HUES64 (cell line): ENCODE measurements around the gene SLC41A3.
"Not testable (repeated sequence)": the region's sequence is repeated elsewhere in the genome, so short reads cannot be mapped to it uniquely, and the experiment has no call there.

ENCODE experiments used
- H3K27ac ChIP-seq: 2 replicates; pipeline ENCODE4 v1.7.0; 2013; ENCODE audit warnings: low read depth, low read length, inconsistent platforms
- H3K27me3 ChIP-seq: 2 replicates; pipeline ENCODE4 v1.6.1; 2013; ENCODE audit warnings: mild to moderate bottlenecking, low read length; ENCODE audit not compliant: insufficient read depth
- H3K36me3 ChIP-seq: 2 replicates; pipeline ENCODE4 v1.6.1; 2013; ENCODE audit warnings: mild to moderate bottlenecking, low read length; ENCODE audit not compliant: insufficient read depth
- H3K4me1 ChIP-seq: 2 replicates; pipeline ENCODE4 v1.6.1; 2013; ENCODE audit warnings: mild to moderate bottlenecking, low read length, moderate library complexity; ENCODE audit not compliant: insufficient read depth
- H3K4me3 ChIP-seq: 2 replicates; pipeline ENCODE4 v1.5.1; 2013; ENCODE audit warnings: mild to moderate bottlenecking, low read length, moderate library complexity
- H3K9ac ChIP-seq: 2 replicates; pipeline ENCODE4 v1.6.1; 2013; ENCODE audit warnings: mild to moderate bottlenecking, low read depth, low read length
- H3K9me3 ChIP-seq: 2 replicates; pipeline ENCODE4 v1.6.1; 2013; ENCODE audit warnings: low read depth, low read length; ENCODE audit not compliant: insufficient read depth
- WGBS: fragments of 150-250, 120-280 bp; methylation state at CpG from one replicate; pipeline ENCODE4 v1.1.7; 2013; ENCODE audit warnings: missing lambda C conversion rate; 5-methylcytosine and 5-hydroxymethylcytosine counted together

The SLC41A3 gene

GRCh38 chr3:126009181-126009580, 74.7 kb downstream of the SLC41A3 start:
- H3K4me3 ChIP-seq, result no peak overlapping the region
- H3K27me3 ChIP-seq, result no peaks in the 10 kb centered on the region
- no peak overlapping the region for H3K27ac ChIP-seq
- H3K36me3 ChIP-seq, result peaks cover 5% of the 10 kb centered on the region; the same call in 1 of the 2 replicates
- no peaks in the 10 kb centered on the region for H3K9me3 ChIP-seq
- no peak overlapping the region for H3K9ac ChIP-seq
- 93% methylated on average over 3 of the region's 3 CpGs for WGBS
- peaks cover 3% of the 10 kb centered on the region for H3K4me1 ChIP-seq

GRCh38 chr3:126008219-126008618, 75.7 kb downstream of the SLC41A3 start:
- 98% methylated on average over 3 of the region's 3 CpGs for WGBS
- H3K27me3 ChIP-seq, result no peaks in the 10 kb centered on the region
- no peak overlapping the region for H3K27ac ChIP-seq
- H3K4me3 ChIP-seq, result no peak overlapping the region
- no peaks in the 10 kb centered on the region for H3K9me3 ChIP-seq
- no peak overlapping the region for H3K9ac ChIP-seq
- H3K36me3 ChIP-seq, result peaks cover 5% of the 10 kb centered on the region; the same call in 1 of the 2 replicates
- H3K4me1 ChIP-seq, result no peaks in the 10 kb centered on the region

GRCh38 chr3:126005951-126006350, 78.0 kb downstream of the SLC41A3 start:
- H3K36me3 ChIP-seq, result peaks cover 5% of the 10 kb centered on the region; the same call in 1 of the 2 replicates
- H3K27ac ChIP-seq, result no peak overlapping the region
- no peak overlapping the region for H3K4me3 ChIP-seq
- WGBS, result 77% methylated on average over 3 of the region's 3 CpGs
- H3K9ac ChIP-seq, result no peak overlapping the region
- no peaks in the 10 kb centered on the region for H3K9me3 ChIP-seq
- no peaks in the 10 kb centered on the region for H3K4me1 ChIP-seq
- H3K27me3 ChIP-seq, result no peaks in the 10 kb centered on the region

GRCh38 chr3:126004692-126005091, 79.2 kb downstream of the SLC41A3 start:
- whole genome bisulfite sequencing, result 85% methylated on average over 7 of the region's 7 CpGs
- Histone ChIP-seq H3K36me3 (peaks cover 5% of the 10 kb centered on the region; the same call in 1 of the 2 replicates), H3K9ac (no peak overlapping the region), H3K9me3 (no peaks in the 10 kb centered on the region), H3K4me1 (no peaks in the 10 kb centered on the region), H3K27me3 (no peaks in the 10 kb centered on the region), H3K4me3 (no peak overlapping the region), H3K27ac (no peak overlapping the region)

GRCh38 chr3:126004217-126004616, 79.7 kb downstream of the SLC41A3 start:
- Histone ChIP-seq H3K9ac (no peak overlapping the region), H3K9me3 (no peaks in the 10 kb centered on the region), H3K4me1 (no peaks in the 10 kb centered on the region), H3K4me3 (no peak overlapping the region), H3K36me3 (peaks cover 5% of the 10 kb centered on the region; the same call in 1 of the 2 replicates), H3K27ac (no peak overlapping the region), H3K27me3 (no peaks in the 10 kb centered on the region)
- 94% methylated on average over 6 of the region's 6 CpGs for WGBS

- Histone ChIP-seq H3K27me3 (no peaks in the 10 kb centered on the region), H3K4me3 (no peak overlapping the region), H3K4me1 (no peaks in the 10 kb centered on the region), H3K27ac (no peak overlapping the region), H3K9ac (no peak overlapping the region), H3K36me3 (peaks cover 5% of the 10 kb centered on the region; the same call in 1 of the 2 replicates), H3K9me3 (no peaks in the 10 kb centered on the region)
- 87% methylated on average over 10 of the region's 10 CpGs for WGBS
Observed at GRCh38 chr3:126003447-126004190, 80.3 kb downstream of the SLC41A3 start.

GRCh38 chr3:126002189-126002588, 81.7 kb downstream of the SLC41A3 start:
- no peaks in the 10 kb centered on the region for H3K4me1 ChIP-seq
- H3K27ac ChIP-seq, result no peak overlapping the region
- no peaks in the 10 kb centered on the region for H3K36me3 ChIP-seq
- no peak overlapping the region for H3K4me3 ChIP-seq
- H3K27me3 ChIP-seq, result no peaks in the 10 kb centered on the region
- H3K9me3 ChIP-seq, result no peaks in the 10 kb centered on the region
- no peak overlapping the region for H3K9ac ChIP-seq

GRCh38 chr3:125996751-125997150, 87.2 kb downstream of the SLC41A3 start:
- H3K27me3 ChIP-seq, H3K4me3 ChIP-seq, H3K9ac ChIP-seq, H3K4me1 ChIP-seq, H3K9me3 ChIP-seq, H3K27ac ChIP-seq, H3K36me3 ChIP-seq: not testable (repeated sequence)
- 90% methylated on average over 4 of the region's 4 CpGs for WGBS

- peak overlapping the region; percentile 79; the same call in 1 of the 2 replicates for H3K27ac ChIP-seq
- no peaks in the 10 kb centered on the region for H3K36me3 ChIP-seq
- no peaks in the 10 kb centered on the region for H3K27me3 ChIP-seq
- no peaks in the 10 kb centered on the region for H3K4me1 ChIP-seq
- WGBS, result 50% methylated on average over 52 of the region's 52 CpGs
- H3K9ac ChIP-seq, result peak overlapping the region; percentile 80
- H3K4me3 ChIP-seq, result peak overlapping the region; percentile 84
- H3K9me3 ChIP-seq, result no peaks in the 10 kb centered on the region
Observed at GRCh38 chr3:125990253-125990970, 93.5 kb downstream of the SLC41A3 start.

- not testable (repeated sequence) for H3K9ac ChIP-seq, H3K27me3 ChIP-seq, H3K27ac ChIP-seq, H3K4me1 ChIP-seq, H3K9me3 ChIP-seq, H3K36me3 ChIP-seq, H3K4me3 ChIP-seq
- WGBS, result 100% methylated on average over 1 of the region's 2 CpGs
Observed at GRCh38 chr3:125984951-125985350, 99.0 kb downstream of the SLC41A3 start.

- not testable (repeated sequence) for H3K9me3 ChIP-seq, H3K9ac ChIP-seq, H3K27me3 ChIP-seq, H3K36me3 ChIP-seq, H3K27ac ChIP-seq, H3K4me1 ChIP-seq, H3K4me3 ChIP-seq
- no CpG with 5 or more reads among the region's 7 CpGs for WGBS
Observed at GRCh38 chr3:125977104-125977503, 106.8 kb downstream of the SLC41A3 start.
